NCI-H1930 (cell line): Measurements from ENCODE around the gene ZNF410.

ENCODE experiments used
- DNase-seq, 2 experiments: peaks; one replicate each; lab custom pipeline; 2025; lab: John Stamatoyannopoulos, UW

ZNF410 gene

GRCh38 chr14:73949752-73950734 lies 63.4 kb downstream of the ZNF410 start, which contains the start of the genes COQ6 and FAM161B:
COQ6 (plus strand) TSS chr14:73950302; CDS start chr14:73950333, 31 bp downstream.
FAM161B (minus strand) TSS chr14:73950094; CDS start chr14:73950026, 68 bp downstream.
- DNase-seq, result peak; percentile 94

DNA sequence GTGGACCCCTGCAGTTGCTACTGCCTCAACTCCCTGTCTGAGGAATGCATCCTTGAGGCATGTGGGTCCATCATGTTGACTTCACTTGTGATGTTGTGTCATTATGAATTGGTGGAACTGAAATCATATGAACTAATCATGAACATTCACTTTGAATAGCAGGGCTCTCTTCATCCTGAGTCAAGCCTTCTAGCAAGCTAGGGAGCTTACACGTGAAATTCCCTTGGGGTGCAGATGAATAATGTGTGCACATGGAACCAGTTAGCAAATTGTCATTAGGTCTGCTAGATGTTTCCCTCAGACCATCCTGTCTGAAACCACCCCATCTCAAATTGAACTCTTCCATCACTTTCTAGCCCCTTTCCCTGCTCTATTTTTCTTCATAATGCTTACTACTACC lies 67.1 kb downstream of the ZNF410 start:
- DNase-seq, result no peak

DNA sequence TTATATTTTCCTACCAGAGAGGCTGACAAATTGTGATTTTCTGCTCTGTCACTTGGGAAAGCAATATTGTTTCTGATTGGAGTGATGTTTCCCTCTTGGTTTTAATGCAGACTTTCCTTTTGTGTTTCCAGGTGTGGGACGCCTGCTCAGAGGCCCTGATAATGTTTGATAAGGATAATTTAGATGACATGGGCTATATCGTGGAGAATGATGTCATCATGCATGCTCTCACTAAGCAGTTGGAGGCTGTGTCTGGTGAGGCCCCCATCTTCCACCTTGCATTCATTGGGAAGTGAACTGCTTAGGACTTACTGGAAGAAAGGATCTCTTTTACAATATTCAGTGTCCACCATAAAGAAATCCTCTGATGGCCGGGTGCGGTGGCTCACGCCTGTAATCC lies 69.0 kb downstream of the ZNF410 start:
- no peak for DNase-seq

GRCh38 chr14:73958591-73958990 lies 71.9 kb downstream of the ZNF410 start:
- DNase-seq, result no peak

DNA sequence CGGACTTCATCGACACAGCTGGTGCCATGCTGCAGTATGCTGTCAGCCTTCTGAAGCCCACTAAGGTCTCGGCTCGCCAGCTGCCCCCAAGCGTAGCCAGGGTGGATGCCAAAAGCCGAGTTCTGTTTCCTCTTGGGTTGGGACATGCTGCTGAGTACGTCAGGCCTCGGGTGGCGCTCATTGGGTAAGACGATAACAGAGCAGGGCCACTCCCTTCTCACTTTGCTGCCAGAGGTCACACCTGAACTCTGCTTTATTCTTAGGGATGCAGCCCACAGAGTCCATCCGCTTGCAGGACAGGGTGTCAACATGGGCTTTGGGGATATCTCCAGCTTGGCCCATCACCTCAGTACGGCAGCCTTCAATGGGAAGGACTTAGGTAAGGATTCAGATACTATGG lies 74.5 kb downstream of the ZNF410 start:
- no peak for DNase-seq

DNA sequence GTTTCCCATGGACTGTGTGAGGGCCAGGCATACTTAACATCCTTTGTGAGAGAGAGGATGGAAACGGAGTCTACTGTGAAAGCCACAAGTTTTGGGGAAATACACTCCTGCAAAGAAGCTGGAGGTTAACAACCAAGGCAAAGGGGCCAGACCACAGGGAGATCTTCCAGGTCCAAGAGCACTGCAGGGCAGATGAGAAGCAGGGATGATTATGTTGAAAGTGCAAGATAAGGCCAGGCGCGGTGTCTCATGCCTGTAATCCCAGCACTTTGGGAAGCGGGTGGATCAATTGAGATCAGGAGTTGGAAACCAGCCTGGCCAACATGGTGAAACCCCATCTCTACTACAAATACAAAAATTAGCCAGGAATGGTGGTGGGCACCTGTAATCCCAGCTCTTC lies 78.6 kb downstream of the ZNF410 start:
- DNase-seq, result no peak

DNA sequence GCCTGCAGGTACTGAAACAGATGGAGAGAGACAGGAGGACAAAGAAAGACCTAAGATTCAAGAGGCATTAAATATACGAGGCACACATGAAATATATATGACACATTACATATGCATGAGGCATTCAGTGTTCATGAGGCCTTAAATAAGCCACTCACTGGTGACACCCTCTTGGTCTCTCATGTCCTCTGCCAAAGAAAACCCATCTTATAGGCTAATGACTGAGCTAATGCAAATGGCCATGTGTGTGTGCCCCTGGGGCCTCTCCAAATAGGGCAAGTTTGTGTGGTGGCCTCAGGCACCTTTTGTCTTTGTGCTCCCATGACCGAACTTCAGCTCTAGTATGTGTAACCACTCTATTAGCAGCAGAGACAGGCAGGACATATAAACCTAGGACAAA lies 82.2 kb downstream of the ZNF410 start:
- DNase-seq, result no peak

DNA sequence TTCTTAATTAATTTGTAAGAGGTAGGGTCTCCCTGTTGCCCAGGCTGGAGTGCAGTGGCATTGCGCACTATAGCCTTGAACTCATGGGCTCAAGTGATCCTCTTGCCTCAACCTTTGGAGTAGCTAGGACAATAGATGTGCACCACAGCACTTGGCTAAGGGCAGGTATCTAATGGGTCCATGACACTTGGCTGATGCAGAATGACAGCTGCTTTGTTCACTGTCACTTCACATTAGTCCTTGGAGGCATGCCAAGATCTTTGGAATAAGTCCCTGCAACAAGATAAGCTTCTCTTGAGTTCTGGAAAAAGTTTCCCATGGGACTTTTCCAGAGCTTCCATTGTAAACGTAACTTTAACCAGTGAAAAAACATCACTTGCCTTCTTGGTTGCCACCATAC lies 86.8 kb downstream of the ZNF410 start:
- DNase-seq, result no peak

GRCh38 chr14:73976125-73976524 lies 89.5 kb downstream of the ZNF410 start:
- DNase-seq, result no peak

DNA sequence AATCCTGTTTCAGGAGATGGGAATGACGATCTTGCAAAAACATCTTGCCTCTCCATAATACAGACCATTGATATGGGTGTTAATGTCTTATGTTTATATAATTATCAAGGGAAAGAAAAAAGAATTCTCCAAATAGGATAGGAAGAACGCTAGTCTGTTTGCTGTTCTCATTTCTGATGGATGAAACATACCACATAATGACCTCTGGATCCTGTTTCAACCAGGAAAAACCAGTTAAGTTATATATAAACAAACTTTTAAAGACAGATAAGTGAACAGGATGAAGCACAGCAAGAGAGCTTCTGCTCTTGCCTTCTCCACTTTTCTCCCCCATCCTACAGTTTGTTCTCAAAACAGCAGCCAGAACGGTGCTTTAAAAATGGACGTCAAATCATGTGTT lies 91.2 kb downstream of the ZNF410 start:
- no peak for DNase-seq
